GM19455 (cell line): ENCODE results near the gene MLF2.
A peak's percentile ranks its signal among the peaks of the same experiment; 100 is the strongest.

ENCODE experiments used
- ATAC-seq: cut with Tn5 transposase; IDR thresholded peaks from one replicate; pipeline ENCODE4 v1.9.1; 2021; ENCODE audit not compliant: unreplicated experiment

Gene MLF2

GRCh38 chr12:6752921-6753771 lies at the start of gene MLF2:
Gene MLF2 (minus strand): TSS chr12:6753141. CDS start chr12:6752334, 807 bp downstream.
- ATAC-seq, result peak; percentile 90

DNA sequence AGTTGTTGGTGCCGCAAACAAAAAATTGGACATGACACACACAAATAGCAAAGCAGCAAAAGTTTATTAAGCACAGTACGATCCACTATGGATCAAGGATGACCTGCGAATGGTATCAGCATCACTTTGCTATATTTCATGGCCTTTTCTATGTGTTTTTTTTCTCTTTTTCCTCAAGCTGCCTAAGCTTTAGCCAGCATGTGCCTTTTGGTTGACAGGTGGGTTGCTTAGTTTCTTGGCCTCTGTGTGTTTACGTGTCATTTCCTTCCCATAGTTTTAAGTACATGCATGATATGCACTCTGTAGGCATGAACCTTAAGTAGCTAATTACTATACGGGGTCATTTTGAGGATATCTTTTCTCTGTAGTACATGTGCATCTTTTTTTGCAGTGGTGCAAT lies 46.2 kb upstream of the MLF2 start:
- ATAC-seq, result no peak

DNA sequence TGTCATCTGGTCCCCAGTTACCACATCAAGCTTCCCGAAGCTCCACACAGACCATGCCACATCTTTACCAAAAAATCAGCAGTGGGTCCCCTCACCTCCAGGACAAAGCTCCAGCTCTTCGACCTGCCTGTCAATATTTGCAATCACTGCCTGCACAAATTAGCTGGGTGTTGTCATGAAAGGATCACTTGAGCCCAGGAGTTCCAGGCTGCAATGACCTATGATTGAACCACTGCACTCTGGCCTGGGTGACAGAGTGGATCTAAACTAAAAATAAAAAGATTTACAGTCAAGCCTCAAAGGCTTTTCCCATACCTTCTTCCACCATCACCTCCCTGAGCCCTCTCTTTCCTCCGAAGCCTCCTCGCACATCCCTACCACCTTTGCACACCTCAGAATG lies 43.6 kb upstream of the MLF2 start:
- ATAC-seq, result no peak

DNA sequence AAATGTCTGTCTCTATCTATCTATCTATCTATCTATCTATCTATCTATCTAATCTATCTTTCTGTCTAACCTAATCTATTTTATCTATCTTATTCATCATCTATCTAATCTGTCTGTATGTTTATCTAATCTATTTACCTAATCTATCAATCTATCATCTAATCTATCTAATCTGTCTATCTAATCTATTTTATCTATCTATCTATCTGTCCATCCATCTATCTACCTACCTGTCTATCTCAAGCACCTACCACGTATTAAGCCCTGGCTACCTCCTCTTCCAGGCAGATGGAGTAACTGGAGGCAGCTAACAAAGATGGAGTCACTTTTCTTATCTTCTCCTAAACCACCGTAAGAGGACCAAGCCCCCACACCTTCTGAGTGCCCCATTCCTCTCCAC lies 42.1 kb upstream of the MLF2 start:
- no peak for ATAC-seq

DNA sequence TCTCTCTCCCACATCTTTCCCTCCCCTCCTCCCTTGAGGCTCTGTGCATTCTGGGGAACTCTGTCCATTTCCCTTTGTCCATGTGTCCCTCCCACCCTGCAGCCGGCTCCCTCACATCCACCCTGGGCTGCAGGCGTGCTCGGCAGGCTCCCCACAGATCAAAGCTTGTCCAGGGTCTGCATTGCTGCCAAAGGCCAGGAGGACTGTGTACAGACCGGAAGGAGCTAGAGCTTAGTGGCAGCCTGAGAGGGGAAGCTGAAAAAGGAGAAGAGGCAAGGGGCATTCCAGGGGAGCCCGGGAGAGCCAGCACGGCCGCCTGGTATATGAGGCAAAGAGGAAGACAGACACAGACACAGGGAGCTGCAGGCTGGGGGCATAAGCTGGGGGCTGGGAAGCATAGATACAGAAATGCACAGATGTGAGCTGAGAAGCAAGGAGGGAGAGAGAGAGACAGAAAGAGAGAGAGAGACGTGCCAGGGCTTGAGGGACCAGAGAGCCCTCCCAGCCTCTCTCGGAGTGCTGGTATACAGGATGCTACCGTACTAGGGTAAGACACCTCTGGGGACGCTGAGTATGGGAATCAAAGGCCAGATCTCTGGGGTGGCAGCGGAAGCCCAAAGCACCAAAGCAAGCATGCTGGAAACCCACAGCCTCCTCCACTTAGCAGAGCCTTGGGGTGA lies 39.7 kb upstream of the MLF2 start:
- no peak for ATAC-seq

DNA sequence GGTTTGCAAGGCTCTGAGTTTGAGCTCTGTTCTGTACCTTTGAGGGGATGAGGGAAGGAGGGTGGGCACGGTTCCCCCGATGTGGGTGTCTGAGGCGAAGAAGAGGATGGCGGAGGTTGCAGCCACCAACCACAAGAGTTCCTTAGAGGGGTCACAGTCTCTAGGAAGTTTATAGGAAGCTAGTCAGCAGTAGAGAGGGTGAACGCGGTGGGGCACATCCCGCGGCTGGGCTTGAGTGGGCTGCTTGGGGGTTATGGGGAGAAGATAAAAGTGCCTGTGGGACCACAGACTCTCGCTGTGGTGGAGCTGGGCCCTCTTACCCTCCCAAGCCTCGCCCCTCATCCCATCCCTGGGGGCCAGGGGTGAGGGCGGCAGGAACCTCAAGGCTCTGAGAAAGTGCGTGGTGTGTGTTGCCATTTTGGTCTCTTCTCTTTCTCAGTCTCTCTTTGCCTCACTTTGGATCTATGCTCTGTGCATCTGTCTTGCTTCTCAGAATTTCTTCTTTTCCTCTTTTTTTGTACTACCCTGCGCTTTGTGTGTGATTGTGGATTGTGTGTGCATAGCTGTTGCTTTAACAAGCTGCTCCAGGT lies 39.1 kb upstream of the MLF2 start:
- ATAC-seq, result no peak

DNA sequence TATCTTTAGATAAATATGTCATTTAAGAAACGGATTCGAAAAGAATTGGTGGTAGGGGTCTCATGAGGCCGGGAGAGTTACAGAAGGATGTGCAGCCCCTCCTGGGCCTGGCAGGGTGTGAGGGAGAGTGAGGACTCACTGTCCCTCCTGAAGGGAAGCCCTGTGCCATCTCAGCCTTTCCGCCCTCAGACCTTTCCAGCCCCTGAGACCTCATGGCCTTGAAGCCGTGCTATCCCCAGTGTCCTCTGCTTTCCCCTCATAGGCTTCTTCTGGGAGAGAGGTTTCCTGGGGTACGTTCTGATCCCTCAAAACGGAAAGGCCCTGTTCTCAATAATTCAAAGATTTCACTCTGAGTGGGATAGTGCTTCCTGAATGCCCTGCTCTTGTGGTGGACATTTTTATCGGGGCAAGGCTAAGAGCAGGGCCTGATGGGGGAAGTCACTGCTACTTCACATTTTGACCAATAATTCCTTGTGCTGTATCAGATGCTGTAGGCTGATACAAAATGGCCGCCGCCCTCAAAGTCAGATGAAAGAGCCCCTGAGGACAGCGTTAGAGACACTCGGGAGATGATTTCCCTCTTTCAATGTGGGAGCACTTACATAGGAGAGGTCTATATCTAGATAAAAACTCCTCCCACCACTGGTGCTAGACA lies 37.7 kb upstream of the MLF2 start:
- ATAC-seq, result no peak

GRCh38 chr12:6788972-6789924 lies 36.3 kb upstream of the MLF2 start, which contains the start of gene CD4:
Gene CD4 (plus strand): TSS chr12:6789528. CDS start chr12:6800139, 10,611 bp downstream.
- no peak for ATAC-seq

DNA sequence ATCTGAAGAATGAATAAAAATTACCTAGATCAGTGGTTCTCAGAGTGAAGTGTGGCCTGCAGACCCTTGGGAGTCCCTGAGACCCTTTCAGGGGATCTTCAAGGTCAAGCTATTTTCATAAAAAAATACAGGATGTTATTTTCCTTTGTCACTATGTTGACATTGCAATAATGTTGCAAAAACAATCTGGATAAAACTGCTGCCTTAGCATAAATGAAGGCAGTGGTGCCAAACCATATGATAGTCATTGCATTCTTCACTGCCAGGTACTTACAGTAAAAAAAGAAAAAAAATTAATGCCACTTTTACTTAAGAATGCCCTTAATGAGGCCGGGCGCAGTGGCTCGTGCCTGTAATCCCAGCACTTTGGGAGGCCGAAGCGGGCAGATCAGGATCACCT lies 34.4 kb upstream of the MLF2 start:
- ATAC-seq, result no peak

GRCh38 chr12:6786416-6787094 lies 33.6 kb upstream of the MLF2 start:
- no peak for ATAC-seq

DNA sequence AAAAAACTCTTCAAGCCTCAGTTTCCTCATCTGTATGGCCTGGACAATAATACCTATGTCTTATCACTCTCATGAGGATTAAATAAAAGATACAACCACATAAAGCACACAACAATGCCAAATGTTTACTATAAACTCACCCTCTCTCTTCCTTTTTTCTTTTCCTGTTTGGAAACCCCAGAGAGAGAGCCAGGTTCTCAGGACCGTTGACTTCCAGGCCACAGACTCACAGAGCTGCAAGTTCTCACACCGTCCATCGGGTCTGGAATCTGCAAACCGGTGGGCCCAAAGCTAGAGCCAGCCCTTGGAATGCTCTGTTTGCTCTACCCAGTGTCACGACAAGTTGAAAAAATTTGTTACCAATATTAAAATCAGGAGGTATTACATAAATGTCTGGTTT lies 31.8 kb upstream of the MLF2 start:
- ATAC-seq, result no peak

DNA sequence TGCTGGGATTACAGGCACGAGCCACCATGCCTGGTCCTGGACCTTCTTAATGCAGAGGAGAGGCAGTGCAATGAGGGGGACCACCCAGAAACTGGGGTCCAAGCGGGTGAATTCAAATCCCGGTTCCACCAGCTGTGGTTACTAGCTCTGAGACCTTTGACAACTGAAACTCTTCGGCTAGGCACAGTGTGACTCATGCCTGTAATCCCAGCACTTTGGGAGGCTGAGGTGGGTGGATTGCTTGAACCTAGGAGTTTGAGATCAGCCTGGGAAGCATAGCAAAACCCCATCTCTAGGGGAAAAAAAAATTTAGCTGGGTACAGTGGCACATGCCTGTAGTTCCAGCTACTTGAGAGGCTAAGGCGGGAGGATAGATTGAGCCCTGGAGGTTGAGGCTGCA lies 31.4 kb upstream of the MLF2 start:
- no peak for ATAC-seq

GRCh38 chr12:6783828-6784227 lies 30.9 kb upstream of the MLF2 start:
- ATAC-seq, result no peak

- ATAC-seq, result no peak
Measured at GRCh38 chr12:6782850-6783566, 30.1 kb upstream of the MLF2 start.

DNA sequence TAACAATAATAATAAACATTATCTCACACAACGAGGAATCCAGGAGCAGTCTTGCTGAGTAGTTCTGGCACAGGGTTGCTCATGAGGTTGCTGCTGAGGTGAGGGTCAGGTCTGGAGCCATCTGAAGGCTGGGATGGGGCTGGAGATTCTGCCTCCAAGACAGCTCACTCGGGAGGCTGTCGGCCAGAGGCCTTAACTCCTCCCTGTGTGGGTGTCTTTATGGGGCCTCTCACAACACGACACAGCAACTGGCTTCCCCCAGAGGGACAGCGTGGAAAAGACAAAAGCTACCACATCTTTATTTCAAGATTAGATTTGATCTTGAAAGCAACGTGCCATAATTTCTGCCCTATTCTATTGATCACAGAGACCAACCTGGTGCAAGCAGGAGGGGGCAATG lies 29.2 kb upstream of the MLF2 start:
- no peak for ATAC-seq

GRCh38 chr12:6780573-6780972 lies 27.6 kb upstream of the MLF2 start:
- no peak for ATAC-seq

DNA sequence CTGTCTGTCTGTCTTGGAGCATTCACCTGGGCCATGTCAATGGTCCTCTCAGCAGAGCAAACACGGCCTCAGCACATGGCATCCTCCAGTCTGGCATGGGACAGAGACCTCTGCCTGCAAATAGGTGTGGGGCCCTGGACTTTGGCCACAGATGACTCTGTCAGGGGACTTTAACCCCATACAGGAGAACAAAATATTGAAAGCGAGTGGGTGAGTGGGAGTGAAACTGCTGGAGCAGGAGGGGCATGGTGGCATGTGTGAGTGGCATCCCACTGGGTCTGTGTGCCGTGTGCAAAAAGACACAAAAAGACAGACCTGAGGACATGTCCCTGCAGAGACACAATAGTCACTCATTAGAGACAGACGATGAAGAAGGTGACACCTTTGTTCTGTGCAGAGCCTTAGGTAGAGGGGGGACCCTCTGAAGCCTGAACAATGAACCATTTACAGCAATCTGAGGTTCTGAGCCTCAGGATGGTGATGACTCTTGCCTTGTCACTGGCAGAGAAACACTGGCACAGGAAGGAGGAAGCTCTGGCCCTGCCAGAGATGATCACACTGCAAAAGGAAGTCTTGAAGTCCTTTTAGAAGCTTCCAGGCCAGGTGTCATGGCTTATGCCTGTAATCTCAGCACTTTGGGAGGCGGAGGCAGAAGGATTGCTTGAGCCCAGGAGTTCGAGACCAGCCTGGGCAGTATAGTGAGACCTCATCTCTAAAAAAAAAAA lies 26.9 kb upstream of the MLF2 start:
- no peak for ATAC-seq
